ENCODE data around the gene PPP1R3E. TPM values are rescaled to one million over a fixed set of nuclear protein-coding genes. Genes with fewer than 3 reads are reported as not detected.
"Not testable (repeated sequence)": the region's sequence is repeated elsewhere in the genome, so short reads cannot be mapped to it uniquely, and the experiment has no call there.

Gene PPP1R3E
- polyA plus RNA-seq, 4 donors = 15.6 to 42.2 (median 27.9) TPM

GRCh38 chr14:23299211-23299957 lies 3.3 kb downstream of the PPP1R3E start:
- DNase-seq (ENCODE audit: low read depth in 4 of 4, low spot score in 2 of 4) = peak in 1 of 4 donors; percentile 37

- DNase-seq (ENCODE audit: low read depth in 4 of 4, low spot score in 2 of 4) = no peak
These were observed 4.9 kb downstream of the PPP1R3E start for GRCh38 chr14:23297611-23298277.

GRCh38 chr14:23297096-23297495 lies 5.6 kb downstream of the PPP1R3E start:
- DNase-seq (ENCODE audit: low read depth in 4 of 4, low spot score in 2 of 4) = no peak

- no peak for DNase-seq (ENCODE audit: low read depth in 4 of 4, low spot score in 2 of 4)
These were observed 6.5 kb downstream of the PPP1R3E start for GRCh38 chr14:23296012-23296777.

- peak in 1 of 4 donors; percentile 37 for DNase-seq (ENCODE audit: low read depth in 4 of 4, low spot score in 2 of 4)
These were observed 7.7 kb downstream of the PPP1R3E start for GRCh38 chr14:23294734-23295561.

GRCh38 chr14:23286902-23287479 lies 15.7 kb downstream of the PPP1R3E start:
- no peak for DNase-seq (ENCODE audit: low read depth in 4 of 4, low spot score in 2 of 4)

- DNase-seq (ENCODE audit: low read depth in 4 of 4, low spot score in 2 of 4) = peak; percentile 88 to 92 (median 91)
These were observed 16.4 kb downstream of the PPP1R3E start, which contains the start of gene HOMEZ for GRCh38 chr14:23286020-23286901. Gene HOMEZ (minus strand): TSS chr14:23286132. CDS start chr14:23285952, 180 bp downstream.

- DNase-seq (ENCODE audit: low read depth in 4 of 4, low spot score in 2 of 4) = peak in 1 of 4 donors; percentile 16
These were observed 17.1 kb downstream of the PPP1R3E start for GRCh38 chr14:23285530-23286019.

GRCh38 chr14:23284654-23285529 lies 17.8 kb downstream of the PPP1R3E start:
- no peak for DNase-seq (ENCODE audit: low read depth in 4 of 4, low spot score in 2 of 4)

- no peak for DNase-seq (ENCODE audit: low read depth in 4 of 4, low spot score in 2 of 4)
These were observed 21.4 kb downstream of the PPP1R3E start for GRCh38 chr14:23281247-23281646.

- DNase-seq (ENCODE audit: low read depth in 4 of 4, low spot score in 2 of 4) = not testable (repeated sequence)
These were observed 24.7 kb downstream of the PPP1R3E start for GRCh38 chr14:23277928-23278327.

- no peak for DNase-seq (ENCODE audit: low read depth in 4 of 4, low spot score in 2 of 4)
These were observed 25.5 kb downstream of the PPP1R3E start for GRCh38 chr14:23277189-23277588.

GRCh38 chr14:23275412-23275811 lies 27.2 kb downstream of the PPP1R3E start:
- DNase-seq (ENCODE audit: low read depth in 4 of 4, low spot score in 2 of 4) = no peak

- no peak for DNase-seq (ENCODE audit: low read depth in 4 of 4, low spot score in 2 of 4)
These were observed 33.5 kb downstream of the PPP1R3E start for GRCh38 chr14:23269193-23269592.

- not testable (repeated sequence) for DNase-seq (ENCODE audit: low read depth in 4 of 4, low spot score in 2 of 4)
These were observed 41.8 kb downstream of the PPP1R3E start for GRCh38 chr14:23260849-23261248.

GRCh38 chr14:23259426-23259825 lies 43.2 kb downstream of the PPP1R3E start:
- DNase-seq (ENCODE audit: low read depth in 4 of 4, low spot score in 2 of 4) = no peak

- no peak for DNase-seq (ENCODE audit: low read depth in 4 of 4, low spot score in 2 of 4)
These were observed 44.4 kb downstream of the PPP1R3E start for GRCh38 chr14:23258256-23258655.
